Measurements from ENCODE around the gene MEDAG.

Gene MEDAG

DNA sequence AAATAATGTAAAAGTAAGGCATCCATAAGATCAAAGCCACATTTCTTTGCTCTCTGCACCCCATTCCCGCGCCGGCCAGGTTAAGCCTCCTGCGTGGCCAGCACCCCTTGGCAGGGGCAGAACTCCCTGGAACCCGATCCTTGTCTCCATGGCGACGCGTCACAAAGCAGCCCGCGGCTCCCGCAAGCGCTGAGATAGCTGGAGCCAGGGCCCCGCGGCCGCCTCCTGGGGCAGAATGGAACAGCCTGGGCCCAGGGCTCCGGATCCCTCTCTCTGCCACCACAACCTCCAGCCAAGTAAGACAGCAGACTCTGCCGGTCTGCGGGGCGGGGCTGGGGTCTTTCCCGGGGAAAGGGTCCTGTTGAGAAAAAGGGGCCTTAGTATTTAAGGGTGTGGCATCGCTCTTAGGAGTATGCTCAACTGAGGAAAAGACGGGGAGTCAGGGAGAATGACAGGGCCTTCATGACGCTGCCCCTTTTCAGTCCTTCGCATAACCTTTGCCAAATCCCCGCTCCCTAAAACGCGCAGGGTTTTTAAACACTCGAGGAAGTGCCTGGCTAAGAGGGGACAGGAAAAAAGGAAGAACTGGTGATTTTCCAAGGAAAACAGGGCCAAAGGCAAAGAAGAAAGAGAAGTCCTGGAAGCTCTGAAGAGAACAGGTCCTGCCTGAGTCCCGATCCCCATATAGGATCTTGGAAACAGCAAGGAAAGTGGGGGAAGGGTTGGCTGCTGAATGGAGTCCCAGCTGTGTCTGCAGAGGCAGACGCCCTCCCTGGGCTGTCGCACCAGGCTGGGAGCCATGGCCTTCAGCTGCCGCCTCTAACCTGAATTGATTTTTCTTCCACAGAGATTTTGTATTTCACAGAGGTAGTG lies 26.6 kb downstream of the MEDAG start, which contains the start of gene TEX26:
TEX26 (plus strand) TSS at position 176 of the 873 bp plus-strand sequence; CDS start at position 236, 60 bp downstream.
- Histone ChIP-seq H3K27ac (no peak within 1 kb of the TSS), H3K79me2 (ENCODE audit: insufficient read depth, low read depth) (no peaks in the 10 kb centered on the region), H4K20me1 (ENCODE audit: insufficient read depth) (no peaks in the 10 kb centered on the region), H2AFZ (ENCODE audit: low read depth) (no peak within 1 kb of the TSS), H3K27me3 (ENCODE audit: insufficient read depth, low read depth) (no peaks in the 10 kb centered on the region), H3K36me3 (ENCODE audit: insufficient read depth) (no peaks in the 10 kb centered on the region), H3K4me3 (IDR thresholded peaks at IDR 0.05; ENCODE audit: insufficient read depth, low read depth, low read length) (no peak within 1 kb of the TSS), H3K9ac (no peak within 1 kb of the TSS), H3K4me1 (ENCODE audit: low read depth, poor library complexity, severe bottlenecking) (no peaks in the 10 kb centered on the region), H3K4me2 (no peak within 1 kb of the TSS)
- TF ChIP-seq, protein P1, sequence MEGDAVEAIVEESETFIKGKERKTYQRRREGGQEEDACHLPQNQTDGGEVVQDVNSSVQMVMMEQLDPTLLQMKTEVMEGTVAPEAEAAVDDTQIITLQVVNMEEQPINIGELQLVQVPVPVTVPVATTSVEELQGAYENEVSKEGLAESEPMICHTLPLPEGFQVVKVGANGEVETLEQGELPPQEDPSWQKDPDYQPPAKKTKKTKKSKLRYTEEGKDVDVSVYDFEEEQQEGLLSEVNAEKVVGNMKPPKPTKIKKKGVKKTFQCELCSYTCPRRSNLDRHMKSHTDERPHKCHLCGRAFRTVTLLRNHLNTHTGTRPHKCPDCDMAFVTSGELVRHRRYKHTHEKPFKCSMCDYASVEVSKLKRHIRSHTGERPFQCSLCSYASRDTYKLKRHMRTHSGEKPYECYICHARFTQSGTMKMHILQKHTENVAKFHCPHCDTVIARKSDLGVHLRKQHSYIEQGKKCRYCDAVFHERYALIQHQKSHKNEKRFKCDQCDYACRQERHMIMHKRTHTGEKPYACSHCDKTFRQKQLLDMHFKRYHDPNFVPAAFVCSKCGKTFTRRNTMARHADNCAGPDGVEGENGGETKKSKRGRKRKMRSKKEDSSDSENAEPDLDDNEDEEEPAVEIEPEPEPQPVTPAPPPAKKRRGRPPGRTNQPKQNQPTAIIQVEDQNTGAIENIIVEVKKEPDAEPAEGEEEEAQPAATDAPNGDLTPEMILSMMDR (conservative IDR thresholded peaks at IDR 0.05; ENCODE audit: low read depth, low read length), result no peak

DNA sequence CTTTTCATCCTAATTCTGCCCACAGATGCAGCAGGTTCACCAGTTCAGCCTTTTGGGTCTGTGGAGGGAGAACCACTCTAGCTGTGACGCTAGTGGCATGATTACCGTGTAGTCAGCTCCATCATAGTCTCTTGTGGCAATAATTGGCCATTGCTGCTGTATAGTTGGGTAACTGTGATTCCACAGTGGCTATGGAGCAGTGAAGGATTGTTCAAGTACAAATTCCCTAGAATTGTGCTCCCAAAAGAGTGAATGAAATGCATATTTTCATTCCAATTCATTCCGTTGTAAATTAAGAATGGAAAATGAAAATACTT lies 27.2 kb downstream of the MEDAG start:
- no peaks in the 10 kb centered on the region for H3K36me3 ChIP-seq (ENCODE audit: insufficient read depth)
- H3K4me3 ChIP-seq (IDR thresholded peaks at IDR 0.05; ENCODE audit: insufficient read depth, low read depth, low read length), result no peak overlapping the region
- no peak overlapping the region for H3K4me2 ChIP-seq

DNA sequence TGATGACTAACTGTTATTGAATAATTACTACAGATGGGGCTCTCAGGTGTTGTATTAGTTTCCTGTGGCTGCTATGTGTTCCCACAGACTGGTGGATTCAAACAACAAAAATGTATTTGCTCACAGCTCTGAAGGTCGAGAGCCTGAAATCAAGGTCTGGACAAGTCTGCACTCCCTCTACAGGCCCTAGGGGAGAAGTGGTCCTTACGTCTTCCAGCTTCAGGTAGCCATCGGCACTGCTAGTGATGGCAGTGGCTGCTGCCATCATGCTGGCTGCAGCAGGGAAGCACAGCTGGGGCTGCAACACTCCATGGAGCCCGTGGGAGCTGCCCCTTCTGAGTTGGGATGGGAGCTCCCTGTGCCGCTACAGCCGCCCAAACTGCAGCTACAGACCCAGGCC lies 28.3 kb downstream of the MEDAG start:
- Histone ChIP-seq H2AFZ (ENCODE audit: low read depth) (no peak overlapping the region), H3K9ac (no peak overlapping the region), H4K20me1 (ENCODE audit: insufficient read depth) (no peaks in the 10 kb centered on the region), H3K36me3 (ENCODE audit: insufficient read depth) (no peaks in the 10 kb centered on the region), H3K79me2 (ENCODE audit: insufficient read depth, low read depth) (no peaks in the 10 kb centered on the region), H3K4me2 (no peak overlapping the region), H3K4me3 (IDR thresholded peaks at IDR 0.05; ENCODE audit: insufficient read depth, low read depth, low read length) (no peak overlapping the region), H3K27me3 (ENCODE audit: insufficient read depth, low read depth) (no peaks in the 10 kb centered on the region), H3K27ac (no peak overlapping the region), H3K4me1 (ENCODE audit: low read depth, poor library complexity, severe bottlenecking) (no peaks in the 10 kb centered on the region)
- TF ChIP-seq, protein P1 (conservative IDR thresholded peaks at IDR 0.05; ENCODE audit: low read depth, low read length), result no peak

More for the DNA sequence above, 27.2 kb downstream of the MEDAG start:
- Histone ChIP-seq H3K27me3 (ENCODE audit: insufficient read depth, low read depth) (no peaks in the 10 kb centered on the region), H3K27ac (no peak overlapping the region), H3K4me1 (ENCODE audit: low read depth, poor library complexity, severe bottlenecking) (no peaks in the 10 kb centered on the region), H3K9ac (no peak overlapping the region), H2AFZ (ENCODE audit: low read depth) (no peak overlapping the region), H3K79me2 (ENCODE audit: insufficient read depth, low read depth) (no peaks in the 10 kb centered on the region), H4K20me1 (ENCODE audit: insufficient read depth) (no peaks in the 10 kb centered on the region)
- TF ChIP-seq, protein P1 (conservative IDR thresholded peaks at IDR 0.05; ENCODE audit: low read depth, low read length), result no peak

DNA sequence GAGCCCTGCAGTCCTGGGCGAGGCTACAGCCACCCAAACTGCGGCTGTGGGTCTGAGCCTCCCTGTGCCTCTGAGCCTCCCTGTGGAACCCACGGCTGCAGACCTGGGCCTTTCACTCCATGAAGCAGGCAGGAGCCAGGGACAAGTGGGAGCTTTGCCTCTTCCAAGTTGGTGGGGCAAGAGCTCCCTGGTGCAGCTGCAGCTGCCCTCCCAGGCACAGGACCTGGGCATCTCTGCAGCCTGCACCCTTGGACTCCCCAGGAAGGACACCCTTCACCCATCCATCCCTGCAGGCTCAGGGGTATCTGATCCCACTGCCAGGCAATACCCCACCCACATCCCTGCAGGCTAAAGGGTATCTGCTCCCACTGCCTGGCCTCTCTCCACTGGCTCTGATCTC lies 28.7 kb downstream of the MEDAG start:
- Histone ChIP-seq H3K27ac (no peak overlapping the region), H3K36me3 (ENCODE audit: insufficient read depth) (no peaks in the 10 kb centered on the region), H4K20me1 (ENCODE audit: insufficient read depth) (no peaks in the 10 kb centered on the region), H3K79me2 (ENCODE audit: insufficient read depth, low read depth) (no peaks in the 10 kb centered on the region), H3K27me3 (ENCODE audit: insufficient read depth, low read depth) (no peaks in the 10 kb centered on the region), H3K9ac (no peak overlapping the region), H3K4me1 (ENCODE audit: low read depth, poor library complexity, severe bottlenecking) (no peaks in the 10 kb centered on the region), H3K4me2 (no peak overlapping the region), H3K4me3 (IDR thresholded peaks at IDR 0.05; ENCODE audit: insufficient read depth, low read depth, low read length) (no peak overlapping the region), H2AFZ (ENCODE audit: low read depth) (no peak overlapping the region)
- TF ChIP-seq, protein P1 (conservative IDR thresholded peaks at IDR 0.05; ENCODE audit: low read depth, low read length), result no peak
